GM23338 (cell line): ENCODE results near the gene KIAA1614. TPM values are rescaled to one million over a fixed set of nuclear protein-coding genes. Genes with fewer than 3 reads are reported as not detected.

Experiments used
- ATAC-seq: fragments of 200-7000 bp; cut with Tn5 transposase; 3 replicates; pipeline ENCODE4 v1.9.1; 2020
- DNase-seq: peaks from one replicate; pipeline ENCODE4 v3.0.0-alpha.2; 2015; ENCODE audit warnings: low spot score
- H2AFZ ChIP-seq: fragments of 200-600 bp; sonication (generic); 2 replicates; pipeline ENCODE4 v1.8.0; 2016; ENCODE audit warnings: antibody characterized with exemption, mild to moderate bottlenecking, moderate library complexity
- H3F3A ChIP-seq: fragments of 200-600 bp; sonication (generic); replicated peaks from 2 replicates; pipeline ENCODE4 v1.8.0; 2017; ENCODE audit warnings: antibody characterized with exemption, mixed run types, low read depth
- H3K27ac ChIP-seq: fragments of 200-600 bp; sonication (generic); 2 replicates; pipeline ENCODE4 v1.6.1; 2016; ENCODE audit warnings: low read depth
- H3K27me3 ChIP-seq: fragments of 200-600 bp; sonication (generic); 2 replicates; pipeline ENCODE4 v1.8.0; 2016; ENCODE audit warnings: mild to moderate bottlenecking, mixed run types, moderate library complexity; ENCODE audit not compliant: insufficient read depth
- H3K36me3 ChIP-seq: fragments of 200-600 bp; sonication (generic); 2 replicates; pipeline ENCODE4 v1.8.0; 2016; ENCODE audit warnings: mild to moderate bottlenecking; ENCODE audit not compliant: insufficient read depth
- H3K4me1 ChIP-seq: fragments of 200-600 bp; sonication (generic); 2 replicates; pipeline ENCODE4 v1.8.0; 2016; ENCODE audit warnings: mild to moderate bottlenecking, moderate library complexity; ENCODE audit not compliant: insufficient read depth
- H3K4me2 ChIP-seq: fragments of 200-600 bp; sonication (generic); 2 replicates; pipeline ENCODE4 v1.7.1; 2017; ENCODE audit warnings: mixed run types
- H3K4me3 ChIP-seq: fragments of 200-600 bp; sonication (generic); 2 replicates; pipeline ENCODE4 v1.6.1; 2016; ENCODE audit warnings: mixed run types
- H3K79me2 ChIP-seq: fragments of 200-600 bp; sonication (generic); replicated peaks from 2 replicates; pipeline ENCODE4 v1.8.0; 2017; ENCODE audit warnings: mild to moderate bottlenecking; ENCODE audit not compliant: insufficient read depth
- H3K9me2 ChIP-seq: fragments of 200-600 bp; sonication (generic); 2 replicates; pipeline ENCODE4 v1.8.0; 2017; ENCODE audit not compliant: insufficient read depth
- H4K20me1 ChIP-seq: fragments of 200-600 bp; sonication (generic); replicated peaks from 2 replicates; pipeline ENCODE4 v1.8.0; 2017; ENCODE audit warnings: mild to moderate bottlenecking; ENCODE audit not compliant: insufficient read depth
- H3K27ac Mint-ChIP-seq: 2 replicates; pipeline ENCODE4 v1.8.0; 2020; ENCODE audit warnings: inconsistent platforms, mild to moderate bottlenecking, moderate library complexity, mixed read lengths
- H3K27me3 Mint-ChIP-seq: 3 replicates; pipeline ENCODE4 v1.8.0; 2022; ENCODE audit warnings: low read depth, mild to moderate bottlenecking, moderate library complexity, mixed read lengths, inconsistent platforms; ENCODE audit not compliant: insufficient read depth, poor library complexity
- H3K36me3 Mint-ChIP-seq: 3 replicates; pipeline ENCODE4 v1.8.0; 2021; ENCODE audit warnings: low read depth, mild to moderate bottlenecking, inconsistent platforms, moderate library complexity, mixed read lengths
- H3K4me1 Mint-ChIP-seq: 3 replicates; pipeline ENCODE4 v1.8.0; 2020; ENCODE audit warnings: mild to moderate bottlenecking, inconsistent platforms, mixed read lengths
- H3K4me3 Mint-ChIP-seq: 3 replicates; pipeline ENCODE4 v1.8.0; 2021; ENCODE audit warnings: moderate library complexity, mild to moderate bottlenecking, inconsistent platforms, mixed read lengths
- H3K9me3 Mint-ChIP-seq: 3 replicates; pipeline ENCODE4 v1.8.0; 2020; ENCODE audit warnings: moderate library complexity, mild to moderate bottlenecking, inconsistent platforms, mixed read lengths
- CREB1 ChIP-seq: fragments of 250-450 bp; sonication (Bioruptor Pico); IDR thresholded peaks from 2 replicates; pipeline ENCODE4 v1.5.0; 2020; ENCODE audit warnings: low read depth, mild to moderate bottlenecking, moderate library complexity
- CTCF ChIP-seq, 2 experiments: fragments of 200-600 bp in 1 of 2; sonication (generic) in 1 of 2; conservative IDR thresholded peaks; 2 replicates each; pipeline versions ENCODE4 v1.5.1 to v1.6.1; 2016 to 2017; ENCODE audit warnings: antibody characterized with exemption in 2 of 2, low read depth in 2 of 2, mild to moderate bottlenecking in 2 of 2, moderate library complexity in 1 of 2
- EZH2phosphoT487 ChIP-seq: fragments of 200-600 bp; sonication (generic); IDR thresholded peaks from one replicate; pipeline ENCODE4 v1.8.1; 2018; ENCODE audit warnings: antibody characterized with exemption; ENCODE audit not compliant: unreplicated experiment
- JUNB ChIP-seq: IDR thresholded peaks from one replicate; pipeline ENCODE4 v1.6.1; 2016; ENCODE audit warnings: antibody characterized with exemption; ENCODE audit not compliant: unreplicated experiment
- POLR2AphosphoS5 ChIP-seq: IDR thresholded peaks from 2 replicates; pipeline ENCODE4 v1.6.1; 2016; ENCODE audit warnings: antibody characterized with exemption, low read depth
- ZNF114 ChIP-seq: fragments of 250-450 bp; sonication (Bioruptor Pico); IDR thresholded peaks from 2 replicates; pipeline ENCODE4 v1.5.0; 2020; ENCODE audit warnings: mild to moderate bottlenecking, moderate library complexity
- ZNF331 ChIP-seq: fragments of 250-450 bp; sonication (Bioruptor Pico); IDR thresholded peaks from 2 replicates; pipeline ENCODE4 v1.5.0; 2020; ENCODE audit warnings: low read depth, mild to moderate bottlenecking, moderate library complexity
- polyA plus RNA-seq: library from polyadenylated mRNA; unstranded; fragments of >200 nt; fragmentation: Nextera tagmentation; extraction: Ambion mirVana; gene quantifications from 2 replicates; pipeline ENCODE4 v1.2.1, GENCODE V29; 2016
- total RNA-seq: library from RNA; depleted of rRNA; stranded (reverse); fragments of >200 nt; shearing (Covaris generic); gene quantifications from 2 replicates; pipeline ENCODE4 v1.2.3, GENCODE V29; 2014
- TF ChIP-seq, protein P1 (sequence below): IDR thresholded peaks from one replicate; pipeline ENCODE4 v1.6.1; 2018; ENCODE audit warnings: antibody characterized with exemption; ENCODE audit not compliant: unreplicated experiment

The KIAA1614 gene
- total and polyA plus RNA-seq, 2 experiments from 2014 or later: 1.1 to 1.8 TPM

GRCh38 chr1:180945151-180945550, 32.5 kb downstream of the KIAA1614 start:
- Mint-ChIP-seq H3K9me3 (no peaks in the 10 kb centered on the region), H3K27ac (no peak overlapping the region), H3K4me1 (peaks cover 25% of the 10 kb centered on the region), H3K4me3 (no peak overlapping the region), H3K36me3 (peaks cover 4% of the 10 kb centered on the region; the same call in 2 of the 3 replicates), H3K27me3 (peaks cover 15% of the 10 kb centered on the region)
- H3K27me3 ChIP-seq: no peaks in the 10 kb centered on the region
- no peaks in the 10 kb centered on the region for H3K36me3 ChIP-seq
- TF ChIP-seq CTCF (conservative IDR thresholded peaks at IDR 0.05; ENCODE audit: low read depth in 2 of 2) (no peak), POLR2AphosphoS5 (no peak), ZNF331 (CRISPR knock-in tag) (no peak), EZH2phosphoT487 (no peak), JUNB (no peak), CREB1 (CRISPR knock-in tag) (no peak), ZNF114 (CRISPR knock-in tag) (no peak)
- no peaks in the 10 kb centered on the region; the same call in none of the 2 replicates for H3K4me1 ChIP-seq
- no peak overlapping the region for H3K4me2 ChIP-seq
- DNase-seq: peak; percentile 22
- H3K79me2 ChIP-seq: no peaks in the 10 kb centered on the region
- H4K20me1 ChIP-seq: no peaks in the 10 kb centered on the region
- ATAC-seq: peak; percentile 14
- no peak overlapping the region for H3K27ac ChIP-seq
- no peak overlapping the region for H2AFZ ChIP-seq
- H3K4me3 ChIP-seq: no peak overlapping the region
- H3F3A ChIP-seq: no peaks in the 10 kb centered on the region
- H3K9me2 ChIP-seq: no peaks in the 10 kb centered on the region

DNA sequence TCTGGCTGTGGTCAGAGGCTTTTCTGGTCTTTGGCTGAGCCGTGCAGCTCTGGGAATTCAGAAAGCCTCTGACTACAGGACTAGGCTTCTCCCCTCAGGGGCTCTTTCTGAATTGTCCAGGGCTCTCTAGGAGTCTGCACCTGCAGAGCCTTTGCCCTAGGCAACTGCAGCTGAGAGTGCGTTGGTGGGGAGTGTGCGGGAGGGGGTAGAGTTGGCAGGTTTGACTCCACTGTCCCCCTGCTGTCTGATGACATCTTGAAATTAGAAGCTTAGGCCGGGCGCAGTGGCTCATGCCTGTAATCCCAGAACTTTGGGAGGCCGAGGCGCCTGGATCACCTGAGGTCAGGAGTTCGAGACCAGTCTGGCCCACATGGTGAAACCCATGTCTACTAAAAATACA, 32.9 kb downstream of the KIAA1614 start:
- ATAC-seq (peak; percentile 7; the same call in 2 of the 3 replicates), DNase-seq (no peak)
- H3K27ac Mint-ChIP-seq: no peak overlapping the region
- Histone ChIP-seq H3K4me3 (no peak overlapping the region), H3F3A (no peaks in the 10 kb centered on the region), H3K36me3 (no peaks in the 10 kb centered on the region), H3K27me3 (no peaks in the 10 kb centered on the region), H3K9me2 (no peaks in the 10 kb centered on the region), H3K4me2 (no peak overlapping the region), H3K27ac (no peak overlapping the region), H4K20me1 (no peaks in the 10 kb centered on the region), H2AFZ (no peak overlapping the region), H3K4me1 (no peaks in the 10 kb centered on the region; the same call in none of the 2 replicates), H3K79me2 (no peaks in the 10 kb centered on the region)
- peaks cover 6% of the 10 kb centered on the region; the same call in 2 of the 3 replicates for H3K36me3 Mint-ChIP-seq
- H3K9me3 Mint-ChIP-seq: no peaks in the 10 kb centered on the region
- H3K4me1 Mint-ChIP-seq: peaks cover 27% of the 10 kb centered on the region
- peaks cover 15% of the 10 kb centered on the region for H3K27me3 Mint-ChIP-seq
- no peak overlapping the region for H3K4me3 Mint-ChIP-seq
- TF ChIP-seq ZNF331 (CRISPR knock-in tag) (no peak), EZH2phosphoT487 (no peak), CREB1 (CRISPR knock-in tag) (no peak), CTCF (conservative IDR thresholded peaks at IDR 0.05; ENCODE audit: low read depth in 2 of 2) (no peak)
- TF ChIP-seq, protein P1, sequence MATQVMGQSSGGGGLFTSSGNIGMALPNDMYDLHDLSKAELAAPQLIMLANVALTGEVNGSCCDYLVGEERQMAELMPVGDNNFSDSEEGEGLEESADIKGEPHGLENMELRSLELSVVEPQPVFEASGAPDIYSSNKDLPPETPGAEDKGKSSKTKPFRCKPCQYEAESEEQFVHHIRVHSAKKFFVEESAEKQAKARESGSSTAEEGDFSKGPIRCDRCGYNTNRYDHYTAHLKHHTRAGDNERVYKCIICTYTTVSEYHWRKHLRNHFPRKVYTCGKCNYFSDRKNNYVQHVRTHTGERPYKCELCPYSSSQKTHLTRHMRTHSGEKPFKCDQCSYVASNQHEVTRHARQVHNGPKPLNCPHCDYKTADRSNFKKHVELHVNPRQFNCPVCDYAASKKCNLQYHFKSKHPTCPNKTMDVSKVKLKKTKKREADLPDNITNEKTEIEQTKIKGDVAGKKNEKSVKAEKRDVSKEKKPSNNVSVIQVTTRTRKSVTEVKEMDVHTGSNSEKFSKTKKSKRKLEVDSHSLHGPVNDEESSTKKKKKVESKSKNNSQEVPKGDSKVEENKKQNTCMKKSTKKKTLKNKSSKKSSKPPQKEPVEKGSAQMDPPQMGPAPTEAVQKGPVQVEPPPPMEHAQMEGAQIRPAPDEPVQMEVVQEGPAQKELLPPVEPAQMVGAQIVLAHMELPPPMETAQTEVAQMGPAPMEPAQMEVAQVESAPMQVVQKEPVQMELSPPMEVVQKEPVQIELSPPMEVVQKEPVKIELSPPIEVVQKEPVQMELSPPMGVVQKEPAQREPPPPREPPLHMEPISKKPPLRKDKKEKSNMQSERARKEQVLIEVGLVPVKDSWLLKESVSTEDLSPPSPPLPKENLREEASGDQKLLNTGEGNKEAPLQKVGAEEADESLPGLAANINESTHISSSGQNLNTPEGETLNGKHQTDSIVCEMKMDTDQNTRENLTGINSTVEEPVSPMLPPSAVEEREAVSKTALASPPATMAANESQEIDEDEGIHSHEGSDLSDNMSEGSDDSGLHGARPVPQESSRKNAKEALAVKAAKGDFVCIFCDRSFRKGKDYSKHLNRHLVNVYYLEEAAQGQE: no peak
